GM18951 (cell line): ENCODE data around the gene GID8.

Source experiments
- POLR2A ChIP-seq: IDR thresholded peaks from 4 replicates; pipeline ENCODE4 v1.6.1; 2011; ENCODE audit warnings: mild to moderate bottlenecking; ENCODE audit not compliant: insufficient read length, insufficient read depth; ENCODE audit errors: extremely low read depth
- in situ Hi-C: fragments of 300-500 bp; cut with MboI; formaldehyde crosslinking; loops from one replicate; pipeline ENCODE4 v1.12.0; 2022; ENCODE audit warnings: low sequenced_read_pairs, mixed read lengths, inconsistent platforms; ENCODE audit not compliant: unreplicated experiment

GID8 gene

DNA sequence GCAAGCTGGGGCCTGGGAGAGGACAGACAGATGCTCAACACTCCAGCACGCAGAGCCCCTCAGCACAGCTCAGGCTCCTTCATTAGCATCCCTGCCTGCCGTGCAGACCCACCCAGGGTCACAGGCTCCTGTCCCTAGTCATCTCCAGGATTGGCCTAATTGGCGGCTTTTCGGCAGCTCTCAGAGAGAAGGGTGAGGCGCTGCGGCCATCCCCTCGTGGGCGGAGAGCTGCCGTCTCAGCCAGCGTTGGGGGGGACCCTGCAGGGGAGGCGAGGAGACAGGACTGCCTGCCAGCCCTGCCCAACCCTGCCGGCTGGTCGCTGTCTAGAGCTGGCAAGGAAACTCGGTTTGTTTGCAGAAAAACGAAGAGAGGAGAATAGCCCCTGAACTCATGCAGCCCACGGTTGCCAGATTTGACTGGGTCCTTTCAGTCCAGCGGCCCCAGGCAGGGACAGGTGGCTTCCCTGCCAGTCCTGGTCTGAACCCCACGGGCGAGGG, 42.0 kb downstream of the GID8 start:
- in situ Hi-C loops = no loop called here

DNA sequence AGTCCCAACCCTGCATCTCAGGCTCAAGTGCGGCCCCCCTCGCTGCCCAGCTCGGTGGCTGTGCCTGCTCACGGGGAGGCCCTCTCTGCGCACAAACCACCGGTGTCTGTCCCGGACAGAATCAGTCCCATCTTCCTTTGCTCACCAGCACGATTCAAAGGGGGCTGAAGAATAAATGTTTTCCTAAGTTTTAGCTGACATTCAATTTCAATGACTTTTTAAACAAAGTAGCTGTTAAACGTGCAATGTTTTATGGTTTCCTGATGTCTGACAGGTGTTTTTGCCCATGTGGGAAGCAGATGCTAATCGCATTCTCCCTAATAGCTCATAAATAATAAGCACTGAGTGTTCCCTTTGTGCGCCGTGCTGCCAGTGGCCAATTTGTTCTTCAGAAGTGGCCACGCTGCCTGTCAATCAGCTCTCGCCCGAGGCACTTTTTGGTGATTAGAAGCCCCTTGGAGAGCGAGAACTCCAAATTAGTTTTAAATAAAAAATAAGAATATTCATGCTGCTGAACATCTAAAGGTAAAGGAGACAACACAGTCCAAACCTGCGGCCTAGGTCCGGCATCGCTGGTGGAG, 42.5 kb downstream of the GID8 start:
- no peak for TF ChIP-seq POLR2A
- in situ Hi-C loops = no loop called here

More for the DNA sequence above, 42.0 kb downstream of the GID8 start:
- TF ChIP-seq POLR2A = no peak

DNA sequence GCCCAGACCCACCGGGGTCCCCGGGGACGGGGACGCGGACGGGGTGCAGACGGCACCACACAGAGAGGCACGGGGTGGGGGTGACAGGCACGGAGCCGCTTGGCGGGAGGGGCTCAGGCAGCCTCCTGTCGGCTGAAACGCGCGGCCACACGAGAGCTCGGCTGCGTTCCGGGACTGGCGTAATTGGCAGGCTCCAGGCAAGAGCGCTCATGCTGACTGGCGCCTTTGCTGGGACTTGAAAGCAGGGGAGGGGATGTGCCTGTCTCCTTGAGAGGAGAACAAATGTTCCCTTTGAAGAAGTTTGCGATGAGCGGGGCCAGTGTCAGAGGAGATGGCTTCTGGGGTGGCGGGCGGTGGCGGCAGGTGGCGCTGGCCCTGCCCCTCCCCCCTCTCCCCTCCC, 43.0 kb downstream of the GID8 start:
- no peak for TF ChIP-seq POLR2A
- in situ Hi-C loops = no loop called here

DNA sequence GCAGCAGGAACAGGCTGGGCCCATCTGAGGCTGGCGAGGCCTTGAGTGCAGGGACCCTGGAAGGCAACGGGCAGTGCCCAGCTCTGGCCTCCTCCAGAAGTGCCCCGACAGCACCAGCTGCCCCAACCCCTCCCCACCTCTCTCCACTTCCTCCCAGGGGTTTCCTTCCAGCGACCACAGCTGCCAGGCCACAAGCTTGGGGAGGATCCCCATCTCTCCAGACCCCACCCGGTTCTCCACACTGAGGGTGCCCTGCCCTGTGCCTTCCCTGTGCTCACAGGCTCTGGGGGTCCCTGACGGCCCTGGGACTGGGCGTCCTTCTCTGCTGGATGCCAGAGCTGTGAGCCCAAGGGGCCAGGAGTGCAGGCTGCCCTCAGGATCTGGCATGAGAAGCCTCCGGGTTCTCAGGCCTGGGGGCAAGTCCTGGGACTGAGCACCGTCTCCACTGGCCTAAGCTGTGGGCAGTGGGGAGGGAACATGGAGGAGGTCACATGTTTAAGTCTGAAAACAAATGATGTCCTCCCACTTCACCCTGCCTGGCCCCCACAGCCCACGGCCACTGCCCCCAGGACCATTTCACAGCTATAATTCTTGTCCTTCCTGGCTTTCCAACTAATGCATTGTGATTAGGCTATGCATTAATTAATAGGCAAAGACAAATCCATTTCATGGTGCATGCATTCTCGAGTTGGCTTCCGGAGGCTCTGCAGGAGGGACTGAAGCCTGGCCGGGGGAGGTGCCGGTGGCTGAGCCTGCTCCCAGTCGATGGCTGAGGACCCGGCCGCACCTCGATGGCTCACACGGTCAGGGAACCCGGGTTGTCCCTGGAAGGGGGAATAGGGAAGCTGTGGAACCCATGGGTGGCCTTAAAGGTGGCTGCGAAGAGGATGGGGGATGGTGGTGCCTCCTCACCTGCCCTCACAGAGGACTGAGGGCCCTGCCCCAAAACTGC, 44.5 kb downstream of the GID8 start:
- in situ Hi-C loops = no loop called here
- TF ChIP-seq POLR2A = no peak

DNA sequence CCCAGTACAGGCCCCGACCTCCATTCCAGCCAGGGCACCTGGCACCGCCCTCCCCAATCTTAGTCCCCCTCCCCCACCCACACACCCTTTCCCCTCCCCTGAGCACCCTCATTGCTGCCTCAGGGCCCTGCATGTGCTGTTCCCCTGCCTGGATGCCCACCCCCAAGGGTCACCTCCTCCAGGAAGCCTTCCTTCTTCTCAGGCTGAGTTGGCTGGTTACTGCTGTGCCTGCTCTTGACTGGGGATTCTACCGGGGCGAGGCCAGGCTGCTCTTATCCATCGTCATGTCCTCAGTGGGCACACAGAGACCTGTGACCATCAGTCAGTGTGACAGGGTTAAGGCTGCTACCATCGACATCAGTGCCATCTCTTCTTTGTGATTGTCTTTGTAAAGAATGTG, 45.3 kb downstream of the GID8 start:
- no peak for TF ChIP-seq POLR2A
- in situ Hi-C loops = no loop called here

DNA sequence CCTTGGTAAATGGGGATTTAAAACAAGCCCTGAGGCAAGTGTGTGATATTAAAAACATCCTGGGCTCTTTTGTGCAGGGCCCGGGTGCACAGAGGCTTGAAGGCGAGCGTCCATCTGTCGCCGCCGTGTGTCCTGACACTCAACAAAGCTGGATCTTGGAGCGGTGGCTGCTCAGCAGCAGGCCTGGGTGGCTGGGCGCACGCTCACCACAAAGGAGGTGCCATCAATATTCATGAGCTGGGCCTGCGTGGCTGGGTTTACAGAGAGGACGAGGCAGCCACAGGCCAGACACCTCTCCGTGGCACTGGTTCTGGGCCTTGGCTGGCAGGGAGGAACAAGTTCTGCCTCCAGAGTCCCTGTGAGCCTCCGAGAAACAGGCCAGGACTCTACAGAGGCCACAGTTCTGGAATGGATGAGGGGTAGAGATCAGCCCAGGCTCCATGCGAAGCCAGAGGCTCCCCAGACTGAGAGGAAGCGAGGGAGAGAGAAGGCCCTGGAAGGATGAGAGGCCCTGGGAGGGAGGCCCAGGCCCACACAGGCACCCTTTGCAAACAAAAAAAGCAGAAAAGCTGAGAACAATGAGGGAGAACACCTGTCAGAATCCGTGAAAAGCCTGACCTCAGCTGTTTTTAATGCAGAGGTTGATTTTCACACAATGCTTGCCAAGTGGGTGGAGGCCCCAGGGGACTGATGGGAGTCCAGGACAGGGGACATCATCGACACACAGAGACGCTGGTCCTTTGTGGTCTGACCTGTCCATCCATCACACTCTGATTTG, 46.9 kb downstream of the GID8 start:
- no peak for TF ChIP-seq POLR2A
- in situ Hi-C loops = no loop called here

DNA sequence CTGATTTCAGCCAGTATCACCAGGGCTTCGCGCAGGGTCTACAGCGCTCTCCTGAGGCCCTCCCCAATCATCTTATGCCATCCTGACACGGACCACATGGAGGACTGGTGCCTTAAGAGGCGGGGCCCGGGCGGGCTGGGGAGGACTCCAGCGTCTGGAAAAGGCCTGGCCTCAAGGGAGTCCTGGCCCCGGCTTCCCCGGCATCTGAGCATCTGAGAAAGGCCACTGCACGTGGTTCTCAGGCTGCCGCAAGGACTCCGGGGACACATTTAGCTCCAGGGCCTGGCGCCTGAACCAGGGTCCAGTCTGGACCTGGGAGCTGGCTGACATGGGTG, 47.5 kb downstream of the GID8 start:
- in situ Hi-C loops = no loop called here
- no peak for TF ChIP-seq POLR2A

DNA sequence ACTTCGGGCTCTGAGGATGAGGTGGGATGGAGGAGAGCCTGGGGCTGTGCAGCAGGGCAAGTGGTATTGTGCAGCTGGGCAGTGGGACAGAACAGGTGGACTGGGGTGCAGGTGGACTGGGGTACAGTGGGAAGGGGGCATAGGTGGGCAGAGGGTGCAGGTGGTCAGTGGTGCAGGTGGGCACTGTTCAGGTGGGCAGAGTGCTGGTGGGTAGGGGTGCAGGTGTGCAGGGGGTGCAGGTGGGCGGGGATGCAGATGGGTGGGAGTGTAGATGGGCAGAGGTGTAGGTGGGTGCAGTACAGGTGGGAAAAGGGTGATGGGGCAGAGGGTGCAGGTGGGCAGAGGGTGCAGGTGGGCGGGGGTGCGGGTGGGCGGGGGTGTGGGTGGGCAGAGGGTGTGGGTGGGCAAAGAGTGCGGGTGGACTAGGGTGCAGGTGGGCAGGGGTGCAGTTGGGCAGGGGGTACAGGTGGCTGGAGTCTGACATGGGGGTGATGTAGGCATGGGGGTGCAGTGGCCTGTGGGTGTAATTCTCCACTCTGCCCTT, 48.4 kb downstream of the GID8 start:
- in situ Hi-C loops = no loop called here
- TF ChIP-seq POLR2A = no peak

DNA sequence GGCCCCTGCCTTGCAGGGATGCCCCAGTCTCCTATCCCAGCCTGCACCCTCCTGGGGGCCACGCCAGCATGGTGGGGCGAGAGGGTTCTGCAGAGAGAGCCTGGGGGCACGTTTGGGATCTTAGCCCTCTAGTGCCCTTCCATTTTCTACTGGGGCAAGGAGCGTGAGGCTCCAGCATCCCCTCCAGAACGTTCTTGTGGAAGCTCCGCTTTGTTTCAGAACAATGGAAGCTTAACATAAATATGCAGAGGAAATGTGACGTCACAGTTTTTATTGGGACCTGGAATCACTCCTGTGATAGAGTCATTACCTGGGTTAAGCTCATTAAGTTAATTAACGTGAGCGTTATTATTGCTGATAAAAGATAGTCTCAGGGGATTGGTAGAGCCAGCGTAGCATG, 49.2 kb downstream of the GID8 start:
- TF ChIP-seq POLR2A = no peak
- in situ Hi-C loops = no loop called here

DNA sequence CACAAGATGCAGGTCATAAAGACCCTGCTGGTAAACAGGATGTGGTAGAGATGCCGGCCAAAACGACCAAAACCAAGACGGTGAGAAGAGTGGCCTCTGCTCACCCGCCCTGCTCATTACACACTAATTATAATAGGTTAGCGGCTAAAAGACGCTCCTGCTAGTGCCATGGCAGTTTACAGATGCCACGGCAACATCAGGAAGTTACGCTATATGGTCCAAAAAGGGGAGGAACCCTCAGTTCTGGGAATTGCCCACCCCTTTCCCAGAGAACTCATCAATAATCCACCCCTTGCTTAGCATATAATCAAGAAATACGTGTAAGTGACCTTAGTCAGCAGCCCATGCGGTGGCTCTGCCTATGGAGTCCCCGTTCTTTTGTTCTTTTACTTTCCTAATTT, 51.3 kb downstream of the GID8 start:
- in situ Hi-C loops = no loop called here
- TF ChIP-seq POLR2A = no peak

DNA sequence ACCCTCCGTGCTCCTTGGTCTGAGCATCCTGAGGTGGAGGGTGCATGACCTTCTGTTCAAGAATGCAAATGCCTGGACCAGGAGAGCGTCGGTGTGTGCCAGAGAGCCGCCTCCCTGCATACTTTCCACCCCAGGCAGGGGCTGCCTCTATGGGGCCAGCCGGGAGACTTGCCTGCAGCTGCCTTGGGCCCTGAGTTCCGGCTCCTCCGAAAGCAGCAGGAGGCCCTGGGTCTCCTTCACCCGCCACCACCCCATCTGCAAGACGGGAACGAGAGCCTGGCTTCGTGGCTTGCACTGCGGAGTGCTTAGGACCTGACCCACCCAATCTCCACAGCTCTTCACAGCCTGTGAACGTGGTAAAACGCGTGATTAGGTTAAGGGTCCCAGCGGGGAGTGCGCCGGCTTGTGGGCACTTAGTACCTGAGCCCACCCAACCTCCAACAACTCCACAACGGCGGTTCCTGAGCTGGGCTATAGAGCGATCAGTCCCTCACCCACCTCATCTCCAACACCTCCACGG, 52.4 kb downstream of the GID8 start:
- TF ChIP-seq POLR2A = no peak
- in situ Hi-C loops = no loop called here

DNA sequence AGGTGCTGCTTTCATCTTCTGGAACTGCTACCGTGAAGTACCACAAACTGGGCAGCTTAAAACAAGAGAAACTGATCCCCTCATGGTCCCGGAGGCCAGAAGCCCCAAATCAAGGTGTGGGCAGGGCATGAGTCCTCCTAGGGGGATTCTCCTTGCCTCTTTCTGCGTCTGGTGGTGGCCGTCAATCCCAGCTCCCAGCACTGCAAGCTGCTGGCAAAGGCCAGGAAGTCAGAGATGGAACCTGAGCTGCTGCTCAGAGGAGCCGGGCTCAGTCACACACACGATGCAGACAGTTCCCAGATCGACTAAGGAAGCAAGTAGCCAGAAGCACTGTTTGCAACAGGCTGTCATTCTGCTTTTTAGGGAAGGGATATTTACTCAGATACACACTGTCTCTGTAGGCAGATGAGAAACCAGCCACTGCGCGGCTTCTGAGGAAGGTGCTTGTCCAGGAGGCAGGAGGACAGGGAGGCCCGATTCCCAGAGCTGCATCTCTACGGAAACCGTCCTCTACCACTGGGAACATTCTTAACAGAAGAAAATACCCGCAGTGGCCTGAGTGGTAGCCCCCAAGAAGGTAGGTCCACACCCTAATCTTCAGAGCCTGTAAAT, 53.4 kb downstream of the GID8 start:
- TF ChIP-seq POLR2A = no peak
- in situ Hi-C loops = no loop called here

DNA sequence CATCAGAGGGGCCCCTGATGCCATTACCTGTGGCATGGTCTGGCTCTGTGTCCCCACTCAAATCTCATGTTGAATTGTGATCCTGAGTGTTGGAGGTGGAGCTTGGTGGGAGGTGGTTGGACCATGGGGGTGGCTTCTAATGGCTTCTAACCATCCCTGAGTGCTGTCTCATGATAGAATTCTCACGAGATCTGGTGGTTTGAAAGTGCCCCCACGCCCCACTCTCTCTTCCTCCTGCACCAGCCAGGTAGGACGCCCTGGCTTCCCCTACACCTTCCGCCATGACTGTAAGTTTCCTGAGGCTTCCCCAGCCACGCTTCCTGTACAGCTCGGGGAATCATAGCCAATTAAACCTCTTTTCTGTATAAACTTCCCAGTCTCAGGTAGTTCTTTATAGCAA, 53.9 kb downstream of the GID8 start:
- in situ Hi-C loops = no loop called here

More for the DNA sequence above, 53.9 kb downstream of the GID8 start:
- TF ChIP-seq POLR2A = no peak
